Measurements from ENCODE around the gene STX1A. TPM values are rescaled to one million over a fixed set of nuclear protein-coding genes. Genes with fewer than 3 reads are reported as not detected.
"Not testable (repeated sequence)": the region's sequence is repeated elsewhere in the genome, so short reads cannot be mapped to it uniquely, and the experiment has no call there.

The STX1A gene
- total RNA-seq, 2 experiments from 2014 or later = 13.8 to 15.8 TPM

DNA sequence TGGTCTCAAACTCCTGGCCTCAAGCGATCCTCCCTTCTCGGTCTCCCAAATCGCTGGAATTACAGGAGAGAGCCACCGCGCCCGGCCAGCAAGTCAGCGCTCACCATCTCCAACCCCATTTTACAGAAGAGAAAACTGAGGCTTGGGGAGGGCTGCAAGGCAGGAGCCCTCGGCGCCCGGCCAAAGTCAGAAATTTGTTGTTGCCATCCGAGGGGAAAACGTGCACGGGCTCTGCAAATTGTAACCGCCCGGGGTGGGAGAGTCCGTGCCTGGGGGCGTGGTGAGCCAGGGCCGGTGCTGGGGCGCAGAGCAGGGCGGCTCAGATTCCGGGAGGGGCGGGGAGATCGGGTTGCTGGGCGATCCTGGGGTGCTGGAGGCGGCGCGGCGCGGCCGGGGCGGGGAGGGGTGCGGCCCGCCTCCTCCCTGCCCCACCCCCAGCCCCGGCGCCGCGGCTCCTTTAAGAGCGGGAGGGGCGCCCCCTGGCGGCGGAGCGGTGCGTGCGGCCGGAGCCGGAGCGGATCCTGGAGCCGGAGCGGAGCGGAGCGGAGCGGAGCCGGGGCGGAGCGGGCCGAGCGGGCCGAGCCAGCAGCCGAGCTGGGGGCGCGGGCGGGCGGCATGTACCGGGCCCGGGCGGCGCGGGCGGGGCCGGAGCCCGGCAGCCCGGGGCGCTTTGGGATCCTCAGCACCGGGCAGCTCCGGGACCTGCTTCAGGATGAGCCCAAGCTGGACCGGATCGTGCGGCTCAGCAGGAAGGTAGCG, 51.9 kb downstream of the STX1A start, which contains the start of gene VPS37D:
VPS37D (plus strand) TSS at position 488 of the 759 bp plus-strand sequence; CDS start at position 616, 128 bp downstream.
- peaks cover 7% of the 10 kb centered on the region for H3K4me1 Mint-ChIP-seq
- CTCF ChIA-PET = interaction anchor here (0.5 to 2.7 kb wide), 12 partner anchors 10 to 72 kb away, joined by 3 to 11 read pairs (median 3); partner anchors contain the start of genes ABHD11 and STX1A
- H3K4me3 Mint-ChIP-seq = peak within 1 kb of the TSS; percentile 60
- DNase-seq = peak; percentile 94
- H3K9me3 Mint-ChIP-seq (ENCODE audit: low read depth) = peaks cover 7% of the 10 kb centered on the region
- no peak within 1 kb of the TSS for H3K27ac Mint-ChIP-seq
- ATAC-seq = peak; percentile 98
- H3K36me3 Mint-ChIP-seq = peaks cover 5% of the 10 kb centered on the region
- peaks cover 57% of the 10 kb centered on the region for H3K27me3 Mint-ChIP-seq

DNA sequence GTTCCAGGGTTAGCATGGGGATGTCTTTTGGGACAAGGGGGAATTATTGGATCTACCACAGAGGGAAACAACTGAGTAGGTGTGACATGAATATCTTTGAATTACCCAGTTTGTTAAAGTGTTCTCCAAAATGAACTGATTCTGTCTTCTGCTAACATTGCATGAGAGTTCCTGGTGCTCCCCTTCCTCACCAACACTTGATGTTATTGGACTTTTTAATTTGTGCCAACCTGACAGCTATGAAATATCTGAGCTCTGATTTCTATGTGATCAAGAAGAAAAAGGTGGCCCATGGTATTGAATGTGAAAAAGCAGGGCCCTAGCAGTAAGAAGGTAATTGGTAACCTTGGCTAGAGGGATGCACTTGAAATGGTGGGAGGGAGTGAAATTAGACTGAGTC, 56.4 kb downstream of the STX1A start:
- Mint-ChIP-seq H3K4me1 (peaks cover 4% of the 10 kb centered on the region), H3K36me3 (peaks cover 5% of the 10 kb centered on the region), H3K27me3 (peaks cover 49% of the 10 kb centered on the region), H3K9me3 (ENCODE audit: low read depth) (peaks cover 7% of the 10 kb centered on the region), H3K27ac (no peak overlapping the region), H3K4me3 (no peak overlapping the region)
- no peak for ATAC-seq
- CTCF ChIA-PET = interaction anchor here (2.2 to 2.9 kb wide), 2 partner anchors 56 to 62 kb away, joined by 5 to 16 read pairs; no protein-coding TSS in a partner anchor
- DNase-seq = no peak

DNA sequence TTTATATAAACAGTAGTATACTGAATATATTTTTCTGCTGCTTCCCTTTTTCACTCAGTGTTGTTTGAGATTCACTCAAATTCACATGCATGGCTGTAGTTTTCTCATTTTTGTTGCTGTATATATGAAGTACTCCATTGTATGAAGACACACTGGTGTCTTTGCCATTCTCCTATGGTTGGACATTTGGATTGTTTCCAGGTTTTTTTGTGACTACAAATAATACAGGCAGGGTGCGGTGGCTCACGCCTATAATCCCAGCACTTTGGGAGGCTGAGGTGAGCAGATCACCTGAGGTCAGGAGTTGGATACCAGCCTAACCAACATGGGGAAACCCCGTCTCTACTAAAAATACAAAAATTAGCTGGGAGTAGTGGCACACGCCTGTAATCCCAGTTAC, 58.9 kb downstream of the STX1A start:
- H3K4me1 Mint-ChIP-seq; ATAC-seq; H3K36me3 Mint-ChIP-seq; CTCF ChIA-PET; H3K4me3 Mint-ChIP-seq; H3K9me3 Mint-ChIP-seq (ENCODE audit: low read depth); H3K27ac Mint-ChIP-seq; DNase-seq: not testable (repeated sequence)
- H3K27me3 Mint-ChIP-seq = peaks cover 43% of the 10 kb centered on the region

DNA sequence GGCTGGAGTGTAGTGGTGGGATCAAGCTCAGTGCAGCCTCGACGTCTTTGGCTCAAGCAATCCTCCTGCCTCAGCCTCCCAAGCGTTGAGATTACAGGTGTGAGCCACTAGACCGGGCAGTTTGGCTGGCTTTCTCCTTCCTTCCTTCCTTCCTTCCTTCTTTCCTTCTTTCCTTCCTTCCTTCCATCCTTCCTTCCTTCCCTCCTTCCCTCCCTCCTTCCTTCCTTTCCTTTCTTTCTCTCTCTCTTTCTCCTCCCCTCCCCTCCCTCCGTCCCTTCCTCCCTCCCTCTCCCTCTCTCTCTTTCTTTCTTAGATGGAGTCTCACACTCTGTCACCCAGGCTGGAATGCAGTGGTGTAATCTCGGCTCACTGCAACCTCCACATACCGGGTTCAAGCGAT, 59.5 kb downstream of the STX1A start:
- no peak for ATAC-seq
- CTCF ChIA-PET = no interaction called here
- no peak overlapping the region for H3K4me3 Mint-ChIP-seq

DNA sequence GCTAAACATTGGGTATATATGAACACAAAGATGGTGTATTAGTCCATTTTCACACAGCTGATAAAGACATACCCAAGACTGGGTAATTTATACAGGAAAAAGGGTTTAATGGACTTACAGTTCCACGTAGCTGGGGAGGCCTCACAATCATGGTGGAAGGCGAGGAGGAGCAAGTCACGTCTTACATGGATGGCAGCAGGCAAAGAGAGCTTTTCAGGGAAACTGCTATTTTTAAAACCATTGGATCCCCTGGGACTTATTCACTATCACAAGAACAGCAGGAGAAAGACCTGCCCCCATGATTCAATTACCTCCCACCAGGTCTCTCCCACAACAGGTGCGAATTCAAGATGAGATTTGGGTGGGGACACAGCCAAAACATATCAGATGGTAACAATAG, 64.2 kb downstream of the STX1A start:
- CTCF ChIA-PET = interaction anchor here (0.9 kb wide), 1 partner anchor 14 kb away, joined by 3 read pairs; no protein-coding TSS in a partner anchor
- not testable (repeated sequence) for ATAC-seq, H3K4me1 Mint-ChIP-seq

More for the DNA sequence above, 59.5 kb downstream of the STX1A start:
- Mint-ChIP-seq H3K27ac (no peak overlapping the region), H3K4me1 (no peaks in the 10 kb centered on the region), H3K36me3 (peaks cover 5% of the 10 kb centered on the region), H3K27me3 (peaks cover 44% of the 10 kb centered on the region), H3K9me3 (ENCODE audit: low read depth) (peaks cover 7% of the 10 kb centered on the region)
- DNase-seq = no peak

DNA sequence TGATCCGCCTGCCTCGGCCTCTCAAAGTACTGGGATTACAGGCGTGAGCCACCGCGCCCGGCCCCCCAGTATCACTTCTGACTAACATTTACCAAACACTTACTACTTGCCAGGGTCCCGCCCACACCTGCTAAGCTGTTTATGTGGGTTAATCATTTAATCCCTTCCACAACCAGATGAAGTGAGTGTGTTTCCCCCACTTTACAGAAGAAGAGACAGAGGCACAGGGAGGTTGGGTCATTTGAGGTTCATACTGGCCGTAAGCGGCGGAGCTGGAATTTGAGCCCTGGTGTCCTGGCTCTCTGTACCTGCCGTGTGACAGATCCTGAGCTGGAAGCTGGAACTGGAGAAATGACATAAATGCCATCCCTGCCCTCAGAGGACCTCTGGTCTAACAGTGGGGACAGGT, 66.9 kb downstream of the STX1A start:
- ATAC-seq (no peak), DNase-seq (no peak)
- Mint-ChIP-seq H3K9me3 (ENCODE audit: low read depth) (no peaks in the 10 kb centered on the region), H3K27ac (no peak overlapping the region), H3K4me1 (peaks cover 4% of the 10 kb centered on the region), H3K27me3 (peaks cover 42% of the 10 kb centered on the region), H3K36me3 (no peaks in the 10 kb centered on the region), H3K4me3 (no peak overlapping the region)
- CTCF ChIA-PET = no interaction called here

More for the DNA sequence above, 64.2 kb downstream of the STX1A start:
- not testable (repeated sequence) for DNase-seq; H3K27ac Mint-ChIP-seq; H3K36me3 Mint-ChIP-seq; H3K4me3 Mint-ChIP-seq; H3K9me3 Mint-ChIP-seq (ENCODE audit: low read depth)
- peaks cover 26% of the 10 kb centered on the region for H3K27me3 Mint-ChIP-seq

DNA sequence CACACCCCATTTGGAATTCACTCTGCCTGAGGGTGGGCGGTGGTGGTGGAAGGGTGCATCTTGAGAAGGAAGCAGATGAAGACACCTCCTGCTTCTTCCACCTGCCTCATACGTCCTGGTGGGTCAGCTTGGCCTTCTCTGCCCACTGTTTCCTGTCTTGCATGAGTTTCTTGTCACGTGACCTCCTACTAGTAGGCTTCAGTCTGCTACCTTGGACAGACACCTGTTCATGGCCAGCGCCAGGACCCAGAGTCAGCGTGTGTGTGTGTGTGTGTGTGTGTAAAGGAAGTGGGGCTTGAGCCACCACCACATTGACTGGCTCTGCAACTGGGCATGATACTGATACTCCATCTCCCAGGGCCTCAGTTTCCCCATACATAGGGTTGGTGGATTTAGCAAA, 68.9 kb downstream of the STX1A start:
- CTCF ChIA-PET = no interaction called here
- DNase-seq = no peak
- peaks cover 56% of the 10 kb centered on the region for H3K27me3 Mint-ChIP-seq
- ATAC-seq = no peak
- no peak overlapping the region for H3K4me3 Mint-ChIP-seq
- H3K9me3 Mint-ChIP-seq (ENCODE audit: low read depth) = no peaks in the 10 kb centered on the region
- H3K27ac Mint-ChIP-seq = no peak overlapping the region
- peaks cover 4% of the 10 kb centered on the region for H3K4me1 Mint-ChIP-seq
- no peaks in the 10 kb centered on the region for H3K36me3 Mint-ChIP-seq

DNA sequence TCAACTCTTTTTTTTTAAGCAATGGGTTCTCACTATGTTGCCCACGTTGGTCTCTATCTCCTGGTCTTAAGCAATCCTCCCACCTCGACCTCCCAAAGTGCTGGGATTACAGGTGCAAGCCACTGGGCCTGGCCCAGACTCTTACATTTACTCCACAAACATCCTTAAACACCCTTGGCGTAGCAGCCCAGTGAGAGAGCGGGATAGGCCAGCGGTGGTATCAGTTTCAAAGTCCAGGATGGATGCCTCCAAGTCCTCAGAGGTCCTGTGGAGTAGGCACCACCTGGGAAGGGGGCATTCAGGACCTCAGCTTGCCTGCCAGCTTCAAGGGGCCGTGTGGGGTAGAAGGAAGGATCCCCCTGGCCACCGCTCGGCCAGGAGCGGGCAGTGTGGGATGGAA, 69.9 kb downstream of the STX1A start:
- DNase-seq = no peak
- ATAC-seq = no peak
- Mint-ChIP-seq H3K27ac (no peak overlapping the region), H3K27me3 (peaks cover 62% of the 10 kb centered on the region), H3K4me1 (peaks cover 4% of the 10 kb centered on the region), H3K9me3 (ENCODE audit: low read depth) (no peaks in the 10 kb centered on the region), H3K4me3 (no peak overlapping the region), H3K36me3 (no peaks in the 10 kb centered on the region)
- CTCF ChIA-PET = no interaction called here

Small RNA genes within 50 kb of the gene (microRNA-seq; reads per million reads assigned to microRNA genes)
- gene MIR4284 = not detected

Other genes starting within 250 kb of the STX1A start
- gene BAZ1B, start 197.4 kb downstream of the STX1A start, total RNA-seq = 100 to 1,000 TPM; 112 to 129 TPM
- 10 to 100 TPM; 74.9 to 87.0 TPM for gene BCL7B, start 162.0 kb downstream of the STX1A start, total RNA-seq
- gene TBL2, start 141.1 kb downstream of the STX1A start, total RNA-seq = 10 to 100 TPM; 23.3 to 27.2 TPM
- gene MLXIPL, start 95.1 kb downstream of the STX1A start, total RNA-seq = not detected
- gene VPS37D, start 51.8 kb downstream of the STX1A start, total RNA-seq = not detected
- gene DNAJC30, start 36.2 kb downstream of the STX1A start, total RNA-seq = 1 to 10 TPM; 7.0 to 9.0 TPM
- 10 to 100 TPM; 60.5 to 72.7 TPM for gene BUD23, start 36.1 kb downstream of the STX1A start, total RNA-seq
- 10 to 100 TPM; 15.9 to 19.2 TPM for gene ABHD11, start 19.1 kb upstream of the STX1A start, total RNA-seq
- gene CLDN3, start 50.6 kb upstream of the STX1A start, total RNA-seq = not detected
- under 1 TPM; 0.09 to 0.12 TPM for gene CLDN4, start 111.3 kb upstream of the STX1A start, total RNA-seq
- gene METTL27, start 122.8 kb upstream of the STX1A start, total RNA-seq = under 1 TPM in 1 of 2 experiments, not detected in 1; 0.55 TPM
- gene TMEM270, start 141.5 kb upstream of the STX1A start, total RNA-seq = not detected

Measured in activated CD8-positive, alpha-beta memory T cell treated with anti-CD3 and anti-CD28 coated beads, Interleukin-2, amount 10 ng/mL, durations not matched to agents 7 days and 5 days (primary cell).